RWPE1 (cell line): ENCODE measurements around the gene BTBD18.
"Not testable (repeated sequence)": the region's sequence is repeated elsewhere in the genome, so short reads cannot be mapped to it uniquely, and the experiment has no call there.

Experiments used
- CTCF ChIA-PET: fragments of 350-600 bp; sonication (Branson Sonifier 250); formaldehyde crosslinking; extraction: SDS; loops from one replicate; lab custom pipeline; 2021; lab: Yijun Ruan, JAX
- POLR2A ChIA-PET: fragments of 400-600 bp; formaldehyde crosslinking; extraction: SDS; loops from one replicate; lab custom pipeline; 2020; ENCODE audit warnings: antibody characterized with exemption; ENCODE audit not compliant: low non-redundant PET; lab: Yijun Ruan, JAX
- DNase-seq: peaks from one replicate; pipeline ENCODE4 v3.0.0; 2012; ENCODE audit warnings: low spot score
- H3K27ac ChIP-seq: fragments of 450-650 bp; 2 replicates; pipeline ENCODE4 v1.5.1; 2017
- TF ChIP-seq, protein P1 (sequence below): fragments of 450-650 bp; conservative IDR thresholded peaks from 2 replicates; pipeline ENCODE4 v1.5.1; 2017; ENCODE audit warnings: low read depth, mild to moderate bottlenecking

Gene BTBD18

GRCh38 chr11:57709802-57710367 is 41.7 kb downstream of the BTBD18 start:
- DNase-seq = no peak
- CTCF ChIA-PET = no interaction called here
- TF ChIP-seq, protein P1, sequence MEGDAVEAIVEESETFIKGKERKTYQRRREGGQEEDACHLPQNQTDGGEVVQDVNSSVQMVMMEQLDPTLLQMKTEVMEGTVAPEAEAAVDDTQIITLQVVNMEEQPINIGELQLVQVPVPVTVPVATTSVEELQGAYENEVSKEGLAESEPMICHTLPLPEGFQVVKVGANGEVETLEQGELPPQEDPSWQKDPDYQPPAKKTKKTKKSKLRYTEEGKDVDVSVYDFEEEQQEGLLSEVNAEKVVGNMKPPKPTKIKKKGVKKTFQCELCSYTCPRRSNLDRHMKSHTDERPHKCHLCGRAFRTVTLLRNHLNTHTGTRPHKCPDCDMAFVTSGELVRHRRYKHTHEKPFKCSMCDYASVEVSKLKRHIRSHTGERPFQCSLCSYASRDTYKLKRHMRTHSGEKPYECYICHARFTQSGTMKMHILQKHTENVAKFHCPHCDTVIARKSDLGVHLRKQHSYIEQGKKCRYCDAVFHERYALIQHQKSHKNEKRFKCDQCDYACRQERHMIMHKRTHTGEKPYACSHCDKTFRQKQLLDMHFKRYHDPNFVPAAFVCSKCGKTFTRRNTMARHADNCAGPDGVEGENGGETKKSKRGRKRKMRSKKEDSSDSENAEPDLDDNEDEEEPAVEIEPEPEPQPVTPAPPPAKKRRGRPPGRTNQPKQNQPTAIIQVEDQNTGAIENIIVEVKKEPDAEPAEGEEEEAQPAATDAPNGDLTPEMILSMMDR = no peak
- POLR2A ChIA-PET = no interaction called here
- no peak overlapping the region for H3K27ac ChIP-seq

DNA sequence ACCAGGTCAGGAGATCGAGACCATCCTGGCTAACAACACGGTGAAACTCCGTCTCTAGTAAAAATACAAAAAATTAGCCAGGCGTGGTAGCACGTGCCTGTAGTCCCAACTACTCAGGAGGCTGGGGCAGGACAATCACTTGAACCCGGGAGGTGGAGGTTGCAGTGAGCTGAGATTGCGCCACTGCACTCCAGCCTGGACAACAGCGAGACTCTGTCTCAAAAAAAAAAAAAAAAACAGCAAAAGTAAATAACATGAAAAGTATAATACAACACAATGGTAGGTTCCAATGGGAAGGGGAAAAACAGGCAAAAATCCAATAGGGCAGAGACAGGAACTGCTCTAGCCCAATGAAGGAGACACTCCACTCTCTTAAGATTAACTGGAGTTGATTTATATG is 46.2 kb downstream of the BTBD18 start:
- CTCF ChIA-PET = interaction anchor here (0.5 kb wide), 1 partner anchor 8 kb away, joined by 4 read pairs; no protein-coding TSS in a partner anchor
- POLR2A ChIA-PET, H3K27ac ChIP-seq, DNase-seq: not testable (repeated sequence)

DNA sequence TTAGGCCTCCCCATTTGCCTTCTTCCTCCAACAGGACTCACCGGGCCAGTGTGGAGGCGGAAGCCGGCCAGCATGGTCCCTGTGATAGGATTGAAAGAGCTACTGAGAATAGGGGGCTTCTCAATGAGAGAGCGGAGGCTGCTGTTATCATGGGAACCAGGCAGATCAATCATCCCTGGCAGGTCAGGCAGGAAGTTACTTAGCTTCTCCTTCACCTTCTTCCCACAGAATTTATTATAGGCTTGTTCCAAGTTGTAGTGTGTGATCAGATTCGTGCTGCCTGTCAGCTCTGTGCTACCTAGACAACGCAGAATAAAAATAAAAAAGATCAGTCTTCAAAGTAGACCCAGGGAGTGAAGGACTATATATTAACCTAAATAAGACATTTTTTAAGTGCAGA is 46.7 kb downstream of the BTBD18 start:
- CTCF ChIA-PET = no interaction called here
- no peak for DNase-seq
- POLR2A ChIA-PET = no interaction called here
- TF ChIP-seq, protein P1 = no peak
- no peak overlapping the region for H3K27ac ChIP-seq

GRCh38 chr11:57703341-57703740 is 48.3 kb downstream of the BTBD18 start:
- TF ChIP-seq, protein P1 = no peak
- ChIA-PET POLR2A (interaction anchor here (1.1 kb wide), 1 partner anchor 28 kb away, joined by 11 read pairs; no protein-coding TSS in a partner anchor), CTCF (interaction anchor here (1.0 kb wide), 1 partner anchor 58 kb away, joined by 4 read pairs; no protein-coding TSS in a partner anchor)
- no peak for DNase-seq
- H3K27ac ChIP-seq = no peak overlapping the region

DNA sequence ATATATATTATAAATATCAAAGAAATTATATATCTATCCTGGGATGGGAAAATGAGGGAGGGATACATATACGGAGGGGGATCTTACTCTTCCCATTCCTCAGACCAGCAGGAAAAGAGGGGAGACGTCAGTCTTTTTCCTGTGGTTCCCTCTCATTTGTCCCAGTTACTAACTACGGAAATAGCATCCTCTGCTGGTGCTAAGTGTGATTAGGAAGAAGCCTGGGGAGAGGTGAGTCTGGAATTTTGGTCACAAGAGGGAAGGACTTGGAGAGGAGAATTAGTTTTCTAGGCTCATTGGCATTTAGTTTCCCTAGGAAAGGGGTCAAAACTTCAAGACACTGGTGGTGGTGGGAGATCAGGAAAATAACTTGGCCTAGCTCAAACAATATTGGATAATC is 51.2 kb downstream of the BTBD18 start:
- DNase-seq = no peak
- TF ChIP-seq, protein P1 = no peak
- no peak overlapping the region for H3K27ac ChIP-seq
- POLR2A ChIA-PET = no interaction called here
- CTCF ChIA-PET = no interaction called here

DNA sequence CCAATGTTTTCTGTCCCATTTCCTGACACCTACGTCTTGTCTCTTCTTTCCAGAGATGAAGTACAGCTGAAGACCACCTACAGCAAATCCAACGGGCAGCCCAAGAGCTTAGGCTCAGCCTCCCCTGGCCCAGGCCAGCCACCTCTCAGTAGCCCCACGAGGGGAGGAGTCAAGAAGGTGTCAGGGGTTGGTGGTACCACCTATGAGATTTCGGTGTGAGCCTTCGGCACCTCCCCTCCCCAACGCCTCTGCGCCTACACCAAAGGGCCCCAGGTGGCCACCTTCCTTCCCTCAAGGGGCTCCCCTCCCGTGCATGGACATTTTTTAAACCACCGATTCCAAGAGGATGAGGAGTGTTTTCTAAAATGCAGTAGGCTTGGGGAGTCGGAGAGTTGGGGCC is 51.8 kb downstream of the BTBD18 start:
- DNase-seq = no peak
- ChIA-PET CTCF (interaction anchor here (0.7 kb wide), 1 partner anchor 55 kb away, joined by 3 read pairs; no protein-coding TSS in a partner anchor), POLR2A (no interaction called here)
- no peak overlapping the region for H3K27ac ChIP-seq
- TF ChIP-seq, protein P1 = no peak

DNA sequence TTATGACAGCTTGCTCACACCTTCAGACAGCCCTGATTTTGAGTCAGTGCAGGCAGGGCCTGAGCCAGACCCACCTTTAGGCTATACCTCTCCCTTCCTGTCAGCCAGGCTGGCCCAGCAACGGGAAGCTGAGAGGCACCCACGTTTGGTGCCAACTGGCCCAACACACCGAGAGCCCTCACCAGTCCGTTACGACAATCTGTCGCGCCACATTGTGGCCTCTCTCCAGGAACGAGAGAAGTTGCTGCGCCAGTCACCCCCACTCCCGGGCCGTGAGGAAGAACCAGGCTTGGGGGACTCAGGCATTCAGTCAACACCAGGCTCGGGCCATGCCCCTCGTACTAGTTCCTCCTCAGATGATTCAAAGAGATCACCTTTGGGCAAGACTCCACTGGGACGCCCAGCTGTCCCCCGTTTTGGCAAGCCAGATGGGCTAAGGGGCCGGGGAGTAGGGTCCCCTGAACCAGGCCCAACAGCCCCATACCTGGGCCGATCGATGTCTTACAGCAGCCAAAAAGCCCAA is 52.7 kb downstream of the BTBD18 start:
- TF ChIP-seq, protein P1 = no peak
- ChIA-PET POLR2A (no interaction called here), CTCF (interaction anchor here (0.6 kb wide), 2 partner anchors 131 to 449 kb away, joined by 3 read pairs; no protein-coding TSS in a partner anchor)
- peak overlapping the region; percentile 37 for H3K27ac ChIP-seq
- DNase-seq = no peak
